ENCODE data around the gene GRIK2.

- TF ChIP-seq GABPA (IDR thresholded peaks at IDR 0.05; ENCODE audit: low read depth), result no peak
- TF ChIP-seq MXI1 (IDR thresholded peaks at IDR 0.05; ENCODE audit: low read depth, low read length), result no peak
- no peak for TF ChIP-seq USF1 (IDR thresholded peaks at IDR 0.05; ENCODE audit: borderline replicate concordance, low read depth)
- no peak for TF ChIP-seq CTCF (IDR thresholded peaks at IDR 0.05)
- TF ChIP-seq JUND (IDR thresholded peaks at IDR 0.05), result no peak
- no peak for TF ChIP-seq PBX3 (IDR thresholded peaks at IDR 0.05)
- TF ChIP-seq EP300 (IDR thresholded peaks at IDR 0.05; ENCODE audit: borderline replicate concordance in 1 of 2, low read depth in 1 of 2, low read length in 1 of 2), result no peak
- no peak for TF ChIP-seq TEAD4 (IDR thresholded peaks at IDR 0.05; ENCODE audit: borderline replicate concordance, insufficient read depth)
- no peak for TF ChIP-seq REST (IDR thresholded peaks at IDR 0.05; ENCODE audit: low read depth, low read length)
- TF ChIP-seq GATA2 (CRISPR knock-in tag; IDR thresholded peaks at IDR 0.05), result no peak
- TF ChIP-seq POLR2AphosphoS5 (IDR thresholded peaks at IDR 0.05; ENCODE audit: low read depth, low read length), result no peak
- no peak for TF ChIP-seq RCOR1 (IDR thresholded peaks at IDR 0.05; ENCODE audit: low read length)
- no peak for TF ChIP-seq EZH2phosphoT487 (IDR thresholded peaks at IDR 0.05; ENCODE audit: borderline replicate concordance, low read depth)
- TF ChIP-seq FOXJ3 (CRISPR knock-in tag; IDR thresholded peaks at IDR 0.05), result no peak
Observed at GRCh38 chr6:101626269-101626668, 232.8 kb downstream of the GRIK2 start.
